ENCODE results near the gene ALK.

GRCh38 chr2:29560030-29560429 is 361.4 kb downstream of the ALK start:
- TF ChIP-seq CTCF (conservative IDR thresholded peaks at IDR 0.05 in 1 of 2, IDR thresholded peaks at IDR 0.05 in 1 of 2; ENCODE audit: low read depth in 1 of 2, low read length in 2 of 2) (no peak), EZH2 (IDR thresholded peaks at IDR 0.05; ENCODE audit: low read length, missing control alignments) (no peak)
